Measurements from ENCODE around the gene RAB1A. TPM values are rescaled to one million over a fixed set of nuclear protein-coding genes. Genes with fewer than 3 reads are reported as not detected.

Gene RAB1A
- total and polyA plus RNA-seq, 9 of the 15 experiments (the other 6 are each of a cell fraction or from before 2014, with no cell fraction given): 43.8 to 163 (median 67.7) TPM

- no peak for TF ChIP-seq ATF2 (CRISPR knock-in tag; IDR thresholded peaks at IDR 0.05)
- peak; percentile 69 for TF ChIP-seq GATA2 (CRISPR knock-in tag; IDR thresholded peaks at IDR 0.05)
- TF ChIP-seq NFIC (IDR thresholded peaks at IDR 0.05): peak; percentile 56
- TF ChIP-seq MLX (CRISPR knock-in tag; conservative IDR thresholded peaks at IDR 0.05): no peak
- peak; percentile 48; the same call in 1 of the 2 replicates for TF ChIP-seq MTA2 (IDR thresholded peaks at IDR 0.05; ENCODE audit: low read depth)
- TF ChIP-seq ZNF143 (CRISPR knock-in tag; IDR thresholded peaks at IDR 0.05): no peak
- TF ChIP-seq DPF2 (IDR thresholded peaks at IDR 0.05): peak; percentile 69
- no peak for TF ChIP-seq HOXB6 (CRISPR knock-in tag; IDR thresholded peaks at IDR 0.05; ENCODE audit: borderline replicate concordance)
- TF ChIP-seq TCF3 (CRISPR knock-in tag; IDR thresholded peaks at IDR 0.05): peak; percentile 83
- TF ChIP-seq STAT5A (IDR thresholded peaks at IDR 0.05; ENCODE audit: borderline replicate concordance, low read length): peak; percentile 59; the same call in 1 of the 2 replicates
- TF ChIP-seq ZNF778 (CRISPR knock-in tag; IDR thresholded peaks at IDR 0.05): no peak
- TF ChIP-seq MYBL2 (IDR thresholded peaks at IDR 0.05; ENCODE audit: low read depth): no peak
- no peak for TF ChIP-seq MYBL2 (CRISPR knock-in tag; IDR thresholded peaks at IDR 0.05; ENCODE audit: borderline replicate concordance)
- TF ChIP-seq HDAC1 (IDR thresholded peaks at IDR 0.05): 0 out of 4 replicates have a peak, but pooled peaks of 1 of the 2 experiments have one; percentile 24
- peak; percentile 15; the same call in 1 of the 2 replicates for TF ChIP-seq TRIM28 (IDR thresholded peaks at IDR 0.05)
- no peak for TF ChIP-seq MCM5 (IDR thresholded peaks at IDR 0.05; ENCODE audit: low read depth)
- no peak for TF ChIP-seq ZNF134 (CRISPR knock-in tag; conservative IDR thresholded peaks at IDR 0.05)
- TF ChIP-seq EP300 (IDR thresholded peaks at IDR 0.05; ENCODE audit: low read length): peak; percentile 70
- no peak for TF ChIP-seq E2F4 (CRISPR knock-in tag; IDR thresholded peaks at IDR 0.05; ENCODE audit: low read depth)
- peak; percentile 23 for TF ChIP-seq HDAC3 (IDR thresholded peaks at IDR 0.05; ENCODE audit: borderline replicate concordance, partially characterized antibody)
- peak; percentile 48; the same call in 1 of the 2 replicates for TF ChIP-seq POLR2A (conservative IDR thresholded peaks at IDR 0.05)
- TF ChIP-seq SMARCE1 (IDR thresholded peaks at IDR 0.05): no peak
- peak; percentile 60; the same call in 1 of the 2 replicates for TF ChIP-seq SOX6 (IDR thresholded peaks at IDR 0.05)
- TF ChIP-seq ZNF57 (CRISPR knock-in tag; IDR thresholded peaks at IDR 0.05): no peak
- TF ChIP-seq GTF2A2 (tag; IDR thresholded peaks at IDR 0.05): no peak
- TF ChIP-seq MYC (IDR thresholded peaks at IDR 0.05; ENCODE audit: low read depth, low read length): peak; percentile 60
- TF ChIP-seq MYC (CRISPR knock-in tag; IDR thresholded peaks at IDR 0.05; ENCODE audit: borderline replicate concordance, low read depth): no peak
Measured at GRCh38 chr2:65075605-65076344, 54.1 kb downstream of the RAB1A start (continued).

All from K562 (cell line).